ENCODE results near the gene XIRP2.

DNA sequence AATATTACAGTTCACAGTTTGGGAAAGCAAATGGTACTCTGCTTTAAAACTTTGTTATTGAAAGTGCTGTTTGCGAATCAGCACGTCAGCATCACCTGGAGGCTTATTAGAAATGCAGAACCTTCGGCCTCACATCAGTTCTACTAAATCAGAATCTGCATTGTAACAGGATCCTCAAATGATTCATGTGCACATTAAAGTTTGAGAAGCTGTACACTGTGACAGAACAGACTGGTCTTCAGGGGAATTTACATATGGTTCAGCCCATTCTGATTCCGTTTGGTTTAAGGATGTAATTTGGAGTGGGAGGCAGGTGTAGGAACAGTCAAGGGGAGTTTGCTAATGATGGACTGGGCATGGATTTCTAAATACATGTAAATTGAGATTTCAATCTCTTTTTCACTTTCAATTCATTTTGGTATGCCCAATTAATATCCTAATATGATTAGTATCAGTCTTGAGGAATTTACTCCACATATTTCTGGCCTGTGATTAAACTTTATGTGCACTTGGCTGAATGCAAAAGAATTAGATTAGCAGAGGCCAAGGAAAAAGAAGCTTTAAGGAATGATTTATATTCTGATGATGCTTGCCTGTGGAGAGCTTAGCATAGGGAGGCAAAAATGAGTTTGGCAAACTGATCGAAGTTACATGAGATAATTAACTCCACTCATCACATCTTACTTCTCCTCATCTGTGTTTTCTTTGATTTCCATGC, 248.8 kb downstream of the XIRP2 start:
- TF ChIP-seq CTCF (IDR thresholded peaks at IDR 0.05) (no peak), USF2 (IDR thresholded peaks at IDR 0.05) (no peak), SMC3 (IDR thresholded peaks at IDR 0.05) (no peak), MAFK (IDR thresholded peaks at IDR 0.05; ENCODE audit: partially characterized antibody) (no peak), PHF8 (IDR thresholded peaks at IDR 0.05; ENCODE audit: borderline replicate concordance, low read depth) (no peak)
